ENCODE data around the gene AP1AR.

The AP1AR gene

GRCh38 chr4:112312610-112313239 lies 81.1 kb downstream of the AP1AR start:
- peak; percentile 81 for DNase-seq

GRCh38 chr4:112315446-112315845 lies 83.9 kb downstream of the AP1AR start:
- no peak for DNase-seq

- DNase-seq: no peak
These were observed 84.8 kb downstream of the AP1AR start for GRCh38 chr4:112316360-112316759.

- DNase-seq: no peak
These were observed 86.9 kb downstream of the AP1AR start for GRCh38 chr4:112318239-112319142.
